Keratinocyte (primary cell): ENCODE data around the gene GGACT.

ENCODE experiments used
- EZH2 ChIP-seq: IDR thresholded peaks from one replicate; pipeline ENCODE4 v1.6.1; 2012; ENCODE audit warnings: inconsistent platforms, mild to moderate bottlenecking, low read length, moderate library complexity
- TF ChIP-seq, protein P1 (sequence below), 3 experiments: IDR thresholded peaks in 1 of 3; conservative IDR thresholded peaks in 1 of 3; optimal IDR thresholded peaks in 1 of 3; 2 replicates in 2 of 3; 3 replicates in 1 of 3; pipeline versions ENCODE3 to v1.5.1; 2011; ENCODE audit warnings: low read length in 3 of 3, mild to moderate bottlenecking in 3 of 3, moderate library complexity in 2 of 3, control low read depth in 1 of 3, inconsistent platforms in 1 of 3; ENCODE audit not compliant: insufficient read depth in 2 of 3; ENCODE audit errors: extremely low read depth in 1 of 3

DNA sequence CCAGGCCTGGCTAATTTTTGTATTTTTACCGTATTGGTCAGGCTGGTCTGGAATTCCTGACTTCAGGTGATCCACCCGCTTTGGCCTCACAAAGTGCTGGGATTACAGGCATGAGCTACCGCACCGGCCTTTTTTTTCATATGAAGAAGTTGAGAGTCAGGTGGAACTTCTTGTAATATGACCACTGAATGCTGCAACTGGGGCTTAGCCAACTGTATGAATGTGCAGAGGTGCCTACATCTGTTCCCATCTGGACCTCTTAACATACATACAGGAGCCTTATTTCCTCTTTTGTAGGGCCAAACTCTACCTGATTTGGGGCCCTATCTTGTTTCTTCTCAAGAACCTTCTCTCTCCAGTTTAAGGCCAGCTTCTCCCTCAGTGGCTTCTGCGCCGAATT, 11.9 kb upstream of the GGACT start:
- TF ChIP-seq, protein P1, sequence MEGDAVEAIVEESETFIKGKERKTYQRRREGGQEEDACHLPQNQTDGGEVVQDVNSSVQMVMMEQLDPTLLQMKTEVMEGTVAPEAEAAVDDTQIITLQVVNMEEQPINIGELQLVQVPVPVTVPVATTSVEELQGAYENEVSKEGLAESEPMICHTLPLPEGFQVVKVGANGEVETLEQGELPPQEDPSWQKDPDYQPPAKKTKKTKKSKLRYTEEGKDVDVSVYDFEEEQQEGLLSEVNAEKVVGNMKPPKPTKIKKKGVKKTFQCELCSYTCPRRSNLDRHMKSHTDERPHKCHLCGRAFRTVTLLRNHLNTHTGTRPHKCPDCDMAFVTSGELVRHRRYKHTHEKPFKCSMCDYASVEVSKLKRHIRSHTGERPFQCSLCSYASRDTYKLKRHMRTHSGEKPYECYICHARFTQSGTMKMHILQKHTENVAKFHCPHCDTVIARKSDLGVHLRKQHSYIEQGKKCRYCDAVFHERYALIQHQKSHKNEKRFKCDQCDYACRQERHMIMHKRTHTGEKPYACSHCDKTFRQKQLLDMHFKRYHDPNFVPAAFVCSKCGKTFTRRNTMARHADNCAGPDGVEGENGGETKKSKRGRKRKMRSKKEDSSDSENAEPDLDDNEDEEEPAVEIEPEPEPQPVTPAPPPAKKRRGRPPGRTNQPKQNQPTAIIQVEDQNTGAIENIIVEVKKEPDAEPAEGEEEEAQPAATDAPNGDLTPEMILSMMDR (optimal IDR thresholded peaks at IDR 0.05 in 1 of 3, IDR thresholded peaks at IDR 0.05 in 1 of 3, conservative IDR thresholded peaks at IDR 0.05 in 1 of 3; ENCODE audit: extremely low read depth in 1 of 3, insufficient read depth in 2 of 3, low read length in 3 of 3): no peak
- TF ChIP-seq EZH2: no peak
